Measurements from ENCODE around the gene DCAF8L1. TPM values are rescaled to one million over a fixed set of nuclear protein-coding genes. Genes with fewer than 3 reads are reported as not detected.

The DCAF8L1 gene
- total and polyA plus RNA-seq, 2 experiments from 2014 or later: not detected

DNA sequence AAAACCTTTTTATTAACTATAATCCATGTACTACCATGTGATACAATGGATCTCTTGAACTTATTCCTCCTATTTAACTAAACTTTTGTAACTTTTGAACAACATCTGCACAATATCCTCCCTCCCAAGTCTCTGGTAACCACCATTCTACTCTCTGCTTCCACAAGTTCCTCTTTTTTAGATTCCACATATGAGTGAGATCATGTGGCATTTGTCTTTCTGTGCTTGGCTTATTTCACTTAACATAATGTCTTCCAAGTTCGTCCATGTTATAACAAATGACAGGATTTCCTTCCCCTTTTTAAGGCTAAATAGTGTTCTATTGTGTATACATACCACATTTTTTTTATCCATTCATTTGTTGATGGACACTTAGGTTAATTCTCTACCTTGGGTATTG, 28.1 kb downstream of the DCAF8L1 start:
- no peak overlapping the region for H3K4me2 ChIP-seq (ENCODE audit: unreplicated experiment)
- 0% methylated on average over 1 of the region's 1 CpG for WGBS, 2 experiments (ENCODE audit: low coverage in 1 of 2, low lambda C conversion rate in 2 of 2, missing lambda C conversion rate in 2 of 2)

DNA sequence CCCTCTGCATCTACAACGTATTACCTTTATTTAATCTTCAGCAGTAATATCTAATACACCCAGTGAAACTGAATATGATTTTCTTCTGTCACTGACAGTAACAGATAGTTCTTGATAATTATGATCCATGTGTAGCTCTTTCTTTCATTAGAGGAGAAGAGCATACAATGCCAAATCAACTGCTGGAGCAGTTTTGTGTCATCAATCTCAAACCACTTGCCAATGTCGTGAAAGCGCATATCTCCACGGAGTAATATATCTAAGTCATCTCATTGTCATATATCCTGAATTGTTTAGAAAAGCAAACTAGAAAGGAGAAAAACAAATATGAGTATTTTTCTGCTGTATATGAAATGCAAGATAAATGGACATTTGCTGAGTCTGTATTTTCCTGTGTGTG, 47.9 kb downstream of the DCAF8L1 start:
- H3K27me3 ChIP-seq (replicated peaks; ENCODE audit: insufficient read depth): no peaks in the 10 kb centered on the region
- no peak for TF ChIP-seq EZH2 (IDR thresholded peaks at IDR 0.05; ENCODE audit: insufficient read depth, poor library complexity, severe bottlenecking)
- TF ChIP-seq EZH2phosphoT487 (IDR thresholded peaks at IDR 0.05; ENCODE audit: insufficient read depth, low read depth): no peak
- no peaks in the 10 kb centered on the region for H3K4me1 ChIP-seq (ENCODE audit: insufficient read depth)
- H2AFZ ChIP-seq: no peak overlapping the region
- no peaks in the 10 kb centered on the region for H4K20me1 ChIP-seq (ENCODE audit: insufficient read depth)
- H3K9ac ChIP-seq: no peak overlapping the region
- H3K27ac ChIP-seq: no peak overlapping the region
- H3K9me2 ChIP-seq (ENCODE audit: insufficient read depth): no peaks in the 10 kb centered on the region
- no peak overlapping the region for H3K4me2 ChIP-seq (ENCODE audit: unreplicated experiment)
- WGBS, 2 experiments (ENCODE audit: low coverage in 1 of 2, low lambda C conversion rate in 2 of 2, missing lambda C conversion rate in 2 of 2): 33 to 49% methylated on average over 4 of the region's 4 CpGs
- in situ Hi-C loops (cut with MboI): no loop called here
- no peaks in the 10 kb centered on the region for H3F3A ChIP-seq (ENCODE audit: insufficient read depth)
- no peak overlapping the region for H3K4me3 ChIP-seq
- H3K79me2 ChIP-seq (ENCODE audit: insufficient read depth): no peaks in the 10 kb centered on the region
- no peaks in the 10 kb centered on the region for H3K36me3 ChIP-seq (ENCODE audit: low read depth)
- DNase-seq: no peak
- no peaks in the 10 kb centered on the region for H3K9me3 ChIP-seq (ENCODE audit: low read depth)

More for the DNA sequence above, 28.1 kb downstream of the DCAF8L1 start:
- Histone ChIP-seq H3K9me2 (ENCODE audit: insufficient read depth) (no peaks in the 10 kb centered on the region), H3K79me2 (ENCODE audit: insufficient read depth) (no peaks in the 10 kb centered on the region), H3K27ac (no peak overlapping the region), H3K4me3 (no peak overlapping the region), H3K4me1 (ENCODE audit: insufficient read depth) (no peaks in the 10 kb centered on the region), H4K20me1 (ENCODE audit: insufficient read depth) (no peaks in the 10 kb centered on the region), H3K36me3 (ENCODE audit: low read depth) (no peaks in the 10 kb centered on the region), H2AFZ (no peak overlapping the region), H3K27me3 (replicated peaks; ENCODE audit: insufficient read depth) (no peaks in the 10 kb centered on the region), H3K9me3 (ENCODE audit: low read depth) (no peaks in the 10 kb centered on the region), H3F3A (ENCODE audit: insufficient read depth) (no peaks in the 10 kb centered on the region), H3K9ac (no peak overlapping the region)
- in situ Hi-C loops (cut with MboI): no loop called here
- DNase-seq: no peak
- no peak for TF ChIP-seq EZH2phosphoT487 (IDR thresholded peaks at IDR 0.05; ENCODE audit: insufficient read depth, low read depth)
- TF ChIP-seq EZH2 (IDR thresholded peaks at IDR 0.05; ENCODE audit: insufficient read depth, poor library complexity, severe bottlenecking): no peak

Other genes with a start within 250 kb of the DCAF8L1 start
- not detected in 2 replicates for gene MAGEB10, start 173.5 kb downstream of the DCAF8L1 start, total RNA-seq (2014; rRNA removed; shearing (Covaris generic))
- not detected in 2 replicates for gene MAGEB10, start 173.5 kb downstream of the DCAF8L1 start, polyA plus RNA-seq (2016; fragmentation: Nextera tagmentation; extraction: Ambion mirVana)